ENCODE measurements around the gene MKX.

The MKX gene

DNA sequence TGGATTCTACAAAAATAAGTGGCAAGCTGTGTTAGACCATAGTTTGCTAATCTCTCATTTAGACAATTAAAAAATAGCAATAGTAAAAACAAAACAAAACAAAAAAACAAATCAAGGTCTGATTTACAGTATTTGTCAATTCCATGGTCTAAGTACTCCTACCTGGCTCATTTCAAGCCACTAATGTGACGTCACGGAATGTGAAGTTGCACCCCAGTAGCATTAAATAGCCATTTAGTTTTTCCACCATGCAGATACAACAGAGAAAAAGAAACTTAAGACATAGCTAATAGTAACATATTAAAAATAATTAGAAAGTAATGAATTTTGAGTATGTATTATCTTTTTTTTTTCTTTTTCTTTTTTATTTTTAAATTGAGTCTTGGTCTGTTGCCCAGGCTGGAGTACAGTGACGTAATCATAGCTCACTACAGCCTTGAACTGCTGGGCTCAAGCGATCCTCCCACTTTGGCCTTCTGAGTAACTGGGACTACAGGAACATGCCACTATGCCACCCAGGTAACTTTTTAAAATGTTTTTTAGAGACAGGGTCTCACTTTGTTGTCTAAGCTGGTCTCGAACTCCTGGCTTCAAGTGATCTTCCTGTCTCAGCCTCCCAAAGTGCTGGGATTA lies 101.2 kb downstream of the MKX start:
- DNase-seq, result no peak

- DNase-seq, result no peak
These were observed 102.3 kb downstream of the MKX start for GRCh38 chr10:27643301-27643700.

DNA sequence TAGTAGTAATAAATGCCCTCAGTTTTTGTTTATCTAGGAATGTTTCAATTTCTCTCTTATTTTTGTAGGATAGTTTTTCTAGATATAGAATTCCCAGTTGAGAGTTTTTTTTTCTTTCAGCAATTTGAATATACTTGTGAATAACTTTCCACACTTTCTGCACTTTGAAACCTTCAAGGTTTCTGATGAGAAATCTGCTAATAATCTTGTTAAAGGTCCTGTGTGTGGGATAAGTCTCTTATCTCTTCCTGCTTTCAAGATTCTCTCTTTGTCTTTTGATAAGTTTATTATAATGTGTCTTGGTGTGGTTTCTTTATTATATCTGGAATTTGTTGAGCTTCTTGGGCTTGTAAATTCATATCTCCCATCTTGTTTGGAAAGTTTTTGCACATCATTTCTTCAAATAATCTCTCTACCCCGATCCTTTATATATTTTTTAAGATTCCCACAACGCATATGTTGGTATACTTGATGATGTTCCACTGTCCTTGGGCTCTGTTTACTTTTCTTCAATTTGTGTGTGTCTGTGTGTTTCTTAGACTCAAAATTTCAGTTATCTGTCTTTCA lies 103.5 kb downstream of the MKX start:
- no peak for DNase-seq

DNA sequence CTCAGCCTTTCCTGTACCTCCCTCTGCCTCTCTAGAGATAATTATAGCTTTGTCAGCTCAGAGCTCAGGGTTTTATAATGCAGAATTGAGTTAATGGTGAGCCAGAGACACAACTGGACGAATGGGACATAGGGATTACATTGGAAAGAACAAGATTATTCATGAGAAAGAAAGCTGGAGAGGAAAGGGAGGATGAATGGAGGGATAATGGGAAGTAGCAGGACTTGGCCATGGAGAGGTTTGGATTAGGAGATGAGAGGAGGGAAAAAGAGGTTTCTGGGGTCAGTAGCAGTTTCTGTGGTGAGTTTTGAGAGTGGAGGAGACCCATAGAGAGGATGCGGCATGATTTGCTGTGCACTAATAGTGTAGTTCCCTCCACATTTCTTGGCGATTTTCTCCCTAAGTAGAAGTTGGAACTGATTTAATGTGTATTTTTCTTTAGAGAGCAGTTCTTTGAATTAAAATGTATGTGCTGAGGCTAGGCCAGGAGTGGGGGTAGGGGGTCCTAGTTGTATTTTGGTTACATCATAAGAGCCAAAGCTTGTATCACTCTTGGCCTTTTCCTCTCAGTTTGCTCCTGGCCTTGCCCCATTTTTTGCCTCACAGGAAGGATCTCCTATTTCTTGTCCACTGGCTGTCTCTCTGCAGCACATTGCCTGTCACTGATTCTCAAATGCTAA lies 107.4 kb downstream of the MKX start:
- no peak for DNase-seq

DNA sequence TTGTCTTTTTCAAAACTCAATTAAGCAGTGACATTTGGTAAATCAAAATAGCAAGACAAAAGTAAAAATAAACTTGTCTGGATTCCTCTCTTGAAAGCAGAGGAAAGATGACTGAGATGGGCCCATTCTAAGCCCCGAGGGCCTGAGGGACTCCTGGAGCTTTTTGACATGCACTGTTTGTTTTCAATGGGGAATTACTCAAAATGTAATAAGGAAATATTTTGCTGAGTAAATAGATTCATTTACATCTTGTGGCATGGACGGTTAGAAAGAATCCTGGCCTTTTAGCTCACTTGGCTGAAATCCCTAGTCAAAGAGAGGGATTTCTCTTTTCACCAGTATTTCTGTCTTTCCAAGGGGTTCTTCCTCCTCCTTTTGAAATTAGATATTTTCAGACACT lies 108.0 kb downstream of the MKX start:
- DNase-seq, result no peak

GRCh38 chr10:27636816-27637215 lies 108.8 kb downstream of the MKX start:
- DNase-seq, result no peak

- no peak for DNase-seq
These were observed 109.8 kb downstream of the MKX start for GRCh38 chr10:27635699-27636270.

- no peak for DNase-seq
These were observed 110.3 kb downstream of the MKX start for GRCh38 chr10:27635290-27635689.

GRCh38 chr10:27628621-27629020 lies 117.0 kb downstream of the MKX start:
- no peak for DNase-seq

DNA sequence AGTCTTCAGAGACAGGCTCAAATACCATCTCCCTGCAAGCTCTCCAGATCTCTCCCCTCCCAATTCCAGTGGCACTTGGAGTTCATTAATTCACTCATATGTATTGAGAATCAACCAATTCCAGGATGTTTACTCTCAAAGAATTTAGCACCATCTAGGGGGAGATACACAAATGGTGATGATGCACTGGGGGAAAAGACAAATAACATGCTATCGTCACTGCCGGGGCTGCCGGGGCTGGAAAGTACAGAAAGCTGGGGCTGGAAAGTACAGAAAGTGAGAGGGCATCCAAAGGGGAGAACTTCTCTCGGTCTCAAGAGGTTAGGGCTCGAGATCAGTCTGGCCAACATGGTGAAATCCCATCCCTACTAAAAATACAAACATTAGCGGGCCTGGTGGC lies 118.7 kb downstream of the MKX start:
- no peak for DNase-seq

DNA sequence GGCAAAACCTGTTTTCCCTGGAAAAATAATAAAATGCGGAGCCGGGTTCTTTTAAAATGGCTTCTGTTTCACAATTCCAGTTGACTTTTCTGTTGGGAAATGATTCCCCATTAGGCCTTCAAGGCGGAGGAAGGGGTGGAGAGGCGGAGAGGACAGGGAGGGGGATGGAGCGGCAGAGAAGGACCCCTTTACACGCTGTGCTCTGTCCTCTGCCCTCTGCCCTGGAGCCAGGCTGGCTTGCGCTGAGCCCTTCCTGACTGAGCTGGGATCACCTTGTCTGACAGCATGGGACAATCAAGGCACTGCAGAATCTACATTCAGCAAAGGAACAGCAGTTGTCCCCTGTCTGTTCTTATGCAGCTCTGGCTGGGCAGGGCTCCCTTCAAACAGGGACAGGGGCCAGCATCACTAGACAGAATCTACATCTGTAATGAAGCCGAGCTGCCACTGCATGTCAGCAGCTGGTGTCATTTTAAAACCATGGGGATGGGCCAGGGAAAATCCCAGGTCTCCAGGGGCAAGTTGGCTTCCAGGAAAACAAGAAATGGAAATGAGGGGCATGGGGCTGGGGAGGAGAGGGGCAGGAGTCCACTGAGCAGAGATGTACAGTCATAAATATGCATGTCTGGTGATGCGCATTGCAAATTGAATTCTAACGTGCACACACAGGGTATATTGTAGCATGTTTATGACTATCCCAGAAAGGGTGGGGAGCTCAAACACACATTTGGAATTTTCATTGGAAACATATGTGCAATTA lies 120.0 kb downstream of the MKX start:
- no peak for DNase-seq

GRCh38 chr10:27624941-27625340 lies 120.7 kb downstream of the MKX start:
- DNase-seq, result no peak
